ENCODE data around the gene CARD10. TPM values are rescaled to one million over a fixed set of nuclear protein-coding genes. Genes with fewer than 3 reads are reported as not detected.

Gene CARD10
- polyA plus RNA-seq, 1 of the 3 experiments (the other 2 are of a cell fraction) = 14.5 TPM

DNA sequence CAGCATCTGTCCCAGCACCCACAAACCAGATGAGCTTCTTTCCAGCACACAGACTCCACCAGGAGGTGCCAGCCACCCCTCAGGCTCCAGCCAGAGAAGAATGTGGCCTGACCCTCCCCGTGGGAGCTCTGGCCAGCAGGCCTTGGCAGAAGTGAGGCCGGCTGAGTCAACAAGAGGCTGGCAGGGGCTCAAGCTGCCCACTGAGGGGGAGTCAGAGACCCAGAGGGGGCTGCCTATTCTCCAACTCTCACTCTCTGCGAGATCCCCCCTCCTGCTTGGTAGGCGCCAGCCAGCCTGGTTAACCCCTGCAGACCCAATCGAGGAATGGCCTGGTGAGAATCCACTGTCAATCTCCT is 30.5 kb upstream of the CARD10 start:
- DNase-seq = peak; percentile 62
- H3K27me3 ChIP-seq (ENCODE audit: insufficient read depth) = no peaks in the 10 kb centered on the region
- no peaks in the 10 kb centered on the region for H4K20me1 ChIP-seq (ENCODE audit: insufficient read depth)
- no peaks in the 10 kb centered on the region for H3K79me2 ChIP-seq (ENCODE audit: insufficient read depth)
- ChIA-PET CTCF (interaction anchor here (0.6 to 16.4 kb wide), 7 partner anchors 11 to 374 kb away, joined by 3 to 647 read pairs (median 5); partner anchors contain the start of genes CDC42EP1 and GGA1), POLR2A (interaction anchor here (1.3 kb wide), 1 partner anchor 12 kb away, joined by 4 read pairs; no protein-coding TSS in a partner anchor)
- WGBS (ENCODE audit: low lambda C conversion rate) = 44% methylated on average over 4 of the region's 5 CpGs
- no peaks in the 10 kb centered on the region for H3K9me3 ChIP-seq
- peaks cover 6% of the 10 kb centered on the region for H3F3A ChIP-seq (replicated peaks; ENCODE audit: insufficient read depth)
- no peaks in the 10 kb centered on the region for H3K36me3 ChIP-seq (replicated peaks in 1 of 2; ENCODE audit: control insufficient read depth in 1 of 2, insufficient read depth in 2 of 2, low read length in 1 of 2)
- H3K9me2 ChIP-seq = no peaks in the 10 kb centered on the region
- H2AFZ ChIP-seq (ENCODE audit: low read depth) = no peak overlapping the region
- no peak overlapping the region for H3K9ac ChIP-seq
- H3K4me3 ChIP-seq (ENCODE audit: low read depth in 2 of 2, low read length in 1 of 2) = no peak overlapping the region
- H3K4me1 ChIP-seq (ENCODE audit: control insufficient read depth in 1 of 2, insufficient read depth in 2 of 2, low read depth in 1 of 2, low read length in 1 of 2) = peaks cover 3 to 5% of the 10 kb centered on the region in 2 experiments; a peak in 1 of 4 replicates
- no peak overlapping the region for H3K27ac ChIP-seq (ENCODE audit: low read depth in 2 of 2, low read length in 1 of 2)
- no peak for TF ChIP-seq TAF1 (IDR thresholded peaks at IDR 0.05; ENCODE audit: borderline replicate concordance, low read depth, low read length)
- TF ChIP-seq, protein P1, sequence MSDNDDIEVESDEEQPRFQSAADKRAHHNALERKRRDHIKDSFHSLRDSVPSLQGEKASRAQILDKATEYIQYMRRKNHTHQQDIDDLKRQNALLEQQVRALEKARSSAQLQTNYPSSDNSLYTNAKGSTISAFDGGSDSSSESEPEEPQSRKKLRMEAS (IDR thresholded peaks at IDR 0.05; ENCODE audit: low read depth) = peak; percentile 52; the same call in 1 of the 2 replicates
- TF ChIP-seq, protein P2, sequence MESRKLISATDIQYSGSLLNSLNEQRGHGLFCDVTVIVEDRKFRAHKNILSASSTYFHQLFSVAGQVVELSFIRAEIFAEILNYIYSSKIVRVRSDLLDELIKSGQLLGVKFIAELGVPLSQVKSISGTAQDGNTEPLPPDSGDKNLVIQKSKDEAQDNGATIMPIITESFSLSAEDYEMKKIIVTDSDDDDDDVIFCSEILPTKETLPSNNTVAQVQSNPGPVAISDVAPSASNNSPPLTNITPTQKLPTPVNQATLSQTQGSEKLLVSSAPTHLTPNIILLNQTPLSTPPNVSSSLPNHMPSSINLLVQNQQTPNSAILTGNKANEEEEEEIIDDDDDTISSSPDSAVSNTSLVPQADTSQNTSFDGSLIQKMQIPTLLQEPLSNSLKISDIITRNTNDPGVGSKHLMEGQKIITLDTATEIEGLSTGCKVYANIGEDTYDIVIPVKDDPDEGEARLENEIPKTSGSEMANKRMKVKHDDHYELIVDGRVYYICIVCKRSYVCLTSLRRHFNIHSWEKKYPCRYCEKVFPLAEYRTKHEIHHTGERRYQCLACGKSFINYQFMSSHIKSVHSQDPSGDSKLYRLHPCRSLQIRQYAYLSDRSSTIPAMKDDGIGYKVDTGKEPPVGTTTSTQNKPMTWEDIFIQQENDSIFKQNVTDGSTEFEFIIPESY (IDR thresholded peaks at IDR 0.05; ENCODE audit: borderline replicate concordance, low read depth) = no peak
- TF ChIP-seq SIN3A (IDR thresholded peaks at IDR 0.05; ENCODE audit: borderline replicate concordance, low read depth, low read length) = no peak
- TF ChIP-seq PBX3 (IDR thresholded peaks at IDR 0.05) = no peak
- TF ChIP-seq NFIC (IDR thresholded peaks at IDR 0.05; ENCODE audit: borderline replicate concordance) = peak; percentile 77
- no peak for TF ChIP-seq MXI1 (IDR thresholded peaks at IDR 0.05; ENCODE audit: low read depth, low read length)
- TF ChIP-seq TCF12 (IDR thresholded peaks at IDR 0.05) = peak; percentile 53; the same call in 1 of the 2 replicates
- TF ChIP-seq, protein P3, sequence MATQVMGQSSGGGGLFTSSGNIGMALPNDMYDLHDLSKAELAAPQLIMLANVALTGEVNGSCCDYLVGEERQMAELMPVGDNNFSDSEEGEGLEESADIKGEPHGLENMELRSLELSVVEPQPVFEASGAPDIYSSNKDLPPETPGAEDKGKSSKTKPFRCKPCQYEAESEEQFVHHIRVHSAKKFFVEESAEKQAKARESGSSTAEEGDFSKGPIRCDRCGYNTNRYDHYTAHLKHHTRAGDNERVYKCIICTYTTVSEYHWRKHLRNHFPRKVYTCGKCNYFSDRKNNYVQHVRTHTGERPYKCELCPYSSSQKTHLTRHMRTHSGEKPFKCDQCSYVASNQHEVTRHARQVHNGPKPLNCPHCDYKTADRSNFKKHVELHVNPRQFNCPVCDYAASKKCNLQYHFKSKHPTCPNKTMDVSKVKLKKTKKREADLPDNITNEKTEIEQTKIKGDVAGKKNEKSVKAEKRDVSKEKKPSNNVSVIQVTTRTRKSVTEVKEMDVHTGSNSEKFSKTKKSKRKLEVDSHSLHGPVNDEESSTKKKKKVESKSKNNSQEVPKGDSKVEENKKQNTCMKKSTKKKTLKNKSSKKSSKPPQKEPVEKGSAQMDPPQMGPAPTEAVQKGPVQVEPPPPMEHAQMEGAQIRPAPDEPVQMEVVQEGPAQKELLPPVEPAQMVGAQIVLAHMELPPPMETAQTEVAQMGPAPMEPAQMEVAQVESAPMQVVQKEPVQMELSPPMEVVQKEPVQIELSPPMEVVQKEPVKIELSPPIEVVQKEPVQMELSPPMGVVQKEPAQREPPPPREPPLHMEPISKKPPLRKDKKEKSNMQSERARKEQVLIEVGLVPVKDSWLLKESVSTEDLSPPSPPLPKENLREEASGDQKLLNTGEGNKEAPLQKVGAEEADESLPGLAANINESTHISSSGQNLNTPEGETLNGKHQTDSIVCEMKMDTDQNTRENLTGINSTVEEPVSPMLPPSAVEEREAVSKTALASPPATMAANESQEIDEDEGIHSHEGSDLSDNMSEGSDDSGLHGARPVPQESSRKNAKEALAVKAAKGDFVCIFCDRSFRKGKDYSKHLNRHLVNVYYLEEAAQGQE (IDR thresholded peaks at IDR 0.05; ENCODE audit: low read depth, low read length) = peak; percentile 50; the same call in 1 of the 2 replicates
- peak; percentile 62 for TF ChIP-seq CTCF (IDR thresholded peaks at IDR 0.05)
- peak; percentile 37; the same call in 1 of the 2 replicates for TF ChIP-seq SMC3 (IDR thresholded peaks at IDR 0.05; ENCODE audit: low read depth, low read length)
- TF ChIP-seq RAD21 (IDR thresholded peaks at IDR 0.05; ENCODE audit: low read length) = peak; percentile 30; the same call in 1 of the 2 replicates
- TF ChIP-seq FOXM1 (IDR thresholded peaks at IDR 0.05; ENCODE audit: low read depth) = no peak
- no peak overlapping the region for H3K4me2 ChIP-seq

All from SK-N-SH (cell line).